ENCODE measurements around the gene CD300LD.
A peak's percentile ranks its signal among the peaks of the same experiment; 100 is the strongest.

The CD300LD gene

DNA sequence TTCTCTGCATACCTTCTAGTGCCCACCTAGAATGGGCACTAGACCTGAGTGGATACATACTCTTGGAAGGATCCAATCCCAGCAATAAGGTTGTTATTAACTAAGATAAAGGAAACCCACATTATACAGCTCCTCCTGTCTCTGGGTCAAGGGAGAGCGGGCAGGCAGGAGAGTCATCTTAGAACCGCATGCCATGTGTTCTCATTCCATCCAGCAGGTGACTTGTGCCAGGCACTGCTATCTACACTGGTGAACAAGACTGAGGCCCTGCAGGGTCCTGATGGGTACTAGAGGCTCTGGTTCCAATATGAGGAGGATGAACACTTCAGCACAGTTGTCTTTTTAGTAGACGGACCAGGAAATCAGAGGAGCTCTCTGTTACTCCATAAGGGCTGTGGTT, 18.9 kb downstream of the CD300LD start:
- peaks cover 11% of the 10 kb centered on the region for H3K27me3 ChIP-seq (ENCODE audit: insufficient read depth, low read length)
- H2AFZ ChIP-seq (ENCODE audit: low read length, unreplicated experiment) = no peak overlapping the region
- no peaks in the 10 kb centered on the region for H3K36me3 ChIP-seq (ENCODE audit: insufficient read depth, low read length)
- H3K4me1 ChIP-seq (ENCODE audit: control insufficient read depth, insufficient read depth, low read length, unreplicated experiment) = peaks cover 14% of the 10 kb centered on the region
- no peak overlapping the region for H3K27ac ChIP-seq (ENCODE audit: low read depth, low read length)
- no peak overlapping the region for H3K4me3 ChIP-seq (ENCODE audit: low read depth, low read length)
- no peaks in the 10 kb centered on the region for H3K79me2 ChIP-seq (ENCODE audit: control insufficient read depth, insufficient read depth, low read length, unreplicated experiment)

DNA sequence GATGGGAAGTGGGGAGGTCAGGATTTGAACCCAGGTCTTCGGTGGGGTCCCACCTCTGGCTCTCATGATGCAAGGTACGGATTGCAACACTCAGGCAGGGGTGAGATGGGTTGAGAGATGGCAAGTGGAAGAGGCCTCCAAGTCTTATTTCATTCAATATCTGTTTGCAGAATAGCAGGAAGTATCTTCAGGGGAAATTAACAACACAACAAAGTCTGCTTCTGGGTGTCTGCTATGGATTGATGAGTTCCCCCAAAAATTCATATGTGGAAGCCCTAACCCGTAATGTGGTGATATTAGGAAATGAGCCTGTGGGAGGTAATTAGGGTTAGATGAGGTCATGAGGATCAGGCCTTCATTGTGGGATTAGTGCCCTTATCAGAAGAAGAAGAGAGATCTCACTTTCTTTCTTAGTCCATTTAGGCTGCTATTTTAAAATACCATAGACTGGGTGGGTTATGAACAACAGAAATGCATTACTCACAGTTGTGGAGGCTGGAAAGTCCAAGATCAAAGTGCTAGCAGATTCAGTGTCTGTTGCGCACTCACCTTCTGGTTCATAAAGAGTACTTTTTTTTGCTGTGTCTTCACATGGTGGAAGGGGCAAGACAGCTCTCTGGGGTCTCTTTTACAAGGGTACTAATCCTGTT, 20.3 kb downstream of the CD300LD start:
- no peaks in the 10 kb centered on the region for H3K79me2 ChIP-seq (ENCODE audit: control insufficient read depth, insufficient read depth, low read length, unreplicated experiment)
- no peaks in the 10 kb centered on the region for H3K36me3 ChIP-seq (ENCODE audit: insufficient read depth, low read length)
- H3K4me3 ChIP-seq (ENCODE audit: low read depth, low read length) = no peak overlapping the region
- H2AFZ ChIP-seq (ENCODE audit: low read length, unreplicated experiment) = no peak overlapping the region
- peaks cover 14% of the 10 kb centered on the region for H3K4me1 ChIP-seq (ENCODE audit: control insufficient read depth, insufficient read depth, low read length, unreplicated experiment)
- peaks cover 11% of the 10 kb centered on the region for H3K27me3 ChIP-seq (ENCODE audit: insufficient read depth, low read length)
- H3K27ac ChIP-seq (ENCODE audit: low read depth, low read length) = no peak overlapping the region

DNA sequence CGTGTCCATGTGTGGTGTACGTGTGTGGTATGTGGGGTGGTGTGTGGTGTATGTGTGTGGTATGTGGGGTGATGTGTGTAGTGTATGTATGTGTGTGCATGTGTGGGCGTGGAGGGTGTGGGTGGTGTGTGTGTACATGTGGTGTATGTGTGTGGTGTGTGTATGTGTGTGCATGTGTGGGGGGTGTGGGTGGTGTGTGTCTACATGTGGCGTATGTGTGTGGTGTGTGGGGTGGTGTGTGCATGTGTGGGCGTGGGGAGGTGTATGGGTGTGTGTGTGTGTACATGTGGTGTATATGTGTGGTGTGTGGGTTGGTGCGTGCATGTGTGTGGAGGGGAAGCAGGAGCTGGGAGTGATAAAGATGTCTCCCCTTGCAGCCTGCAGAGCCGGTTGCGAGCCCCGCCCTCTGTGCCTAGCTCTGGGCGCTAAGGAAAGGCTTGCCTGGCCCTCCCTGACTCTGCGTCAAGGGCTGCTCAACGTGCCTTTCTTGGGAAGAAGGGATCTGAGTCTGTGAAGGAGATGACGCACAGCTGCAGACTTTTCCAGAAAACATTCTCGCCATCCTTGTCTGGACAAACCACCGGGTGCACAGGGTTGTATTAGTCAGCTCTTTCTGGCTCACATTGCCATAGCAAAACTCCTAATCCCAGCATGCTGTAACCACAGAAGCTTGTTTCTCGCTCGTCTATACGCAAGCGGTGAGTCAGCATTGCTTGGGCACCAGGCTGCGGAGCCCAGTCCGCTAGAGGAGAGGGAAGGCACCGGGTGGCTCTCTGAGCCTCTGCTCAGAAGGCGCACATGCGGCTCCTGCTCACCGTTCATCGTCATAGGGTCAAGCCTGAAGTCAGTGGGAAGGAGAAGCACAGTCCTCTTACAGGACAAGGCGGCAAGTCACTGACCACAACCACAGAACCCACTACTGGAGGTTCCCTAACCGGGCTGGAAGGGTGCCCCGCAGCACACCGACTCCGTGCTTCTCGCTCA, 22.8 kb downstream of the CD300LD start:
- H3K79me2 ChIP-seq (ENCODE audit: control insufficient read depth, insufficient read depth, low read length, unreplicated experiment) = no peaks in the 10 kb centered on the region
- H3K4me1 ChIP-seq (ENCODE audit: control insufficient read depth, insufficient read depth, low read length, unreplicated experiment) = peaks cover 14% of the 10 kb centered on the region
- H3K4me3 ChIP-seq (ENCODE audit: low read depth, low read length) = no peak overlapping the region
- H3K27me3 ChIP-seq (ENCODE audit: insufficient read depth, low read length) = peaks cover 10% of the 10 kb centered on the region
- no peaks in the 10 kb centered on the region for H3K36me3 ChIP-seq (ENCODE audit: insufficient read depth, low read length)
- peak overlapping the region; percentile 86 for H3K27ac ChIP-seq (ENCODE audit: low read depth, low read length)
- H2AFZ ChIP-seq (ENCODE audit: low read length, unreplicated experiment) = no peak overlapping the region

DNA sequence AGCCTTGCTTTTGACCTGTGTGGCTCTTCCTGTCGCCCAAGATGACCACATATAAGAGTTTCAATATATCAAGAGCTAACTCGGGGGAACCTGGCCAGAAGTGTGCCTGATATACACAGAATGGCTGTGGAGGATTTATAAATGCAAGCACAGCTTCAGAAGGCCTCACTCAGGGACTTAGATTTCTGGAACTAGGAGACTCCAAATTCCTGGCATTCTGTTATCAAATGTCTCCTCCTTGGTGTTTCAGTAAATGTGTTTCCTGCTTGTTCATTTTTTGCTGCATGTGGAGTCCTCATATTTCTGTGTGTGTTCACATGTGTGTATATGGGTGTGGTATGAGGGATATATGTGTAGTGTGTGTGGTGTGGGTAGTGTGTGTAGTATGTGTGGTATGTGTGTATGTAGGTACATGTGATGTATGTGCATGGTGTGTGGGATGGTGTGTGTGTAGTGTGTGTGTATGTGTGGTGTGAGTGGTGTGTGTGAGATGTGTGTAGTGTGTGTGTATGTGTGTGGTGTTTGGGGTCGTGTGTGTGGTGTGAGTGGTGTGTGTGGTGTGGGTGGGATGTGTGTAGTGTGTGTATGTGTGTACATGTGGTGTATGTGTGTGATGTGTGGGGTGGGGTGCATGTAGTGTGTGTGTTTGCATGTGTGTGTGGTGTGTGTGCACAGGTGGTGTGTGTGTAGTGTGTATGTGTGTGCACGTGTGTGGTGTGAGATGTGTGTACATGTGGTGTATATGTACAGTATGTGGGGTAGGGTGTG, 23.8 kb downstream of the CD300LD start:
- H3K27ac ChIP-seq (ENCODE audit: low read depth, low read length) = peak overlapping the region; percentile 85; the same call in 1 of the 2 replicates
- H3K27me3 ChIP-seq (ENCODE audit: insufficient read depth, low read length) = peaks cover 6% of the 10 kb centered on the region; the same call in 1 of the 2 replicates
- H2AFZ ChIP-seq (ENCODE audit: low read length, unreplicated experiment) = no peak overlapping the region
- H3K4me3 ChIP-seq (ENCODE audit: low read depth, low read length) = no peak overlapping the region
- H3K79me2 ChIP-seq (ENCODE audit: control insufficient read depth, insufficient read depth, low read length, unreplicated experiment) = no peaks in the 10 kb centered on the region
- no peaks in the 10 kb centered on the region for H3K36me3 ChIP-seq (ENCODE audit: insufficient read depth, low read length)
- peaks cover 14% of the 10 kb centered on the region for H3K4me1 ChIP-seq (ENCODE audit: control insufficient read depth, insufficient read depth, low read length, unreplicated experiment)

DNA sequence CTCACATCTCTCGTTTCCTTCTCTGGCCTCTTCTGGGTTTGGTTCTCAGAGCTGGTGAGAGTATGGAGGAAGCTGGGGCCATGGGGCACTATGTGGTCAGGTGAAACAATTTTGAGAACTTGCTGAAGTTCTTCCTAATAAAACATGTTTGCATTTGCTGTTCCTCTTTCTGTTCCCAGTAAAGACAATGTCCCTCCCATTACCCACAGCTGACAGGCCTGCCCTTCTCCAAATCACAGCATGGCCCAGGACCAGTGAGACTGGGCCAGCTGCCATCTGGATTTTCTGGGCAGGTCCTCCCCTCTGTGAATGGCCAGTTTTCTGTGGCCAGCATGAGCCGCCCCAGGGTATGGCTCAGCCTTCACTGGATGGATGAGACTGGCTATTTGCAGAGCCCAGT, 24.7 kb downstream of the CD300LD start, which contains the start of gene CD300H:
Gene CD300H (minus strand): TSS at position 113 of the 400 bp plus-strand sequence.
- peaks cover 2% of the 10 kb centered on the region; the same call in 1 of the 2 replicates for H3K27me3 ChIP-seq (ENCODE audit: insufficient read depth, low read length)
- no peaks in the 10 kb centered on the region for H3K36me3 ChIP-seq (ENCODE audit: insufficient read depth, low read length)
- no peak within 1 kb of the TSS for H3K4me3 ChIP-seq (ENCODE audit: low read depth, low read length)
- H3K27ac ChIP-seq (ENCODE audit: low read depth, low read length) = no peak within 1 kb of the TSS
- H2AFZ ChIP-seq (ENCODE audit: low read length, unreplicated experiment) = no peak within 1 kb of the TSS
- H3K79me2 ChIP-seq (ENCODE audit: control insufficient read depth, insufficient read depth, low read length, unreplicated experiment) = no peaks in the 10 kb centered on the region
- H3K4me1 ChIP-seq (ENCODE audit: control insufficient read depth, insufficient read depth, low read length, unreplicated experiment) = peaks cover 14% of the 10 kb centered on the region

DNA sequence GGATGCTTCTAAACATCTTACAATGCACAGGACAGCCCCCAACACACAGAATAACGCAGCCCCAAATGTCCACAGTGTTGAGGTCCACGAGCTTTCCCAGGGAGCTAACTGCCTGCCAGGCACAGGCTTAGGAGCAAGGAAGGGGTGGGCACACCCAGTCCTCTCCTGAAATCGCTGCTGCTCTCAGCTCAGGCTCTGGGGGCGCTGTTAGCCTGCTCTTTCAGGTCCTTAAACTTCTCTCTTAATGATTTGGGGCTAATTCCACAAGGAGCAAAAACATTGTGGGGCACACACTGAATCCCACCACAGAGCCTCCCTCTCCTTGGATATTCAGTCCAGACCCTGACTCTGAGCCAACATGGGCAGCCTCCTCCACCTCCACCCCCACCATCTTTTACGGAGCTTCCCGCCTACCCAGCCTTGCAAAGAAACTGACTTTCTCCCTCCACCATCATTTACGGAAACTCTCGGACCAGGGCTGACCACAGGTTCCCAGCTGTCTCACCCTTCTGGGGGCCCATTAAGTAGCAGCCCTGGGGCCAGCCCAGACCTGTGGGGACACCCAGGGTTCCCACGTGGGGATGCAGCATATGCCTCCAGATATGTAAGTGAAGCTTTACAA, 25.8 kb downstream of the CD300LD start:
- no peaks in the 10 kb centered on the region for H3K79me2 ChIP-seq (ENCODE audit: control insufficient read depth, insufficient read depth, low read length, unreplicated experiment)

DNA sequence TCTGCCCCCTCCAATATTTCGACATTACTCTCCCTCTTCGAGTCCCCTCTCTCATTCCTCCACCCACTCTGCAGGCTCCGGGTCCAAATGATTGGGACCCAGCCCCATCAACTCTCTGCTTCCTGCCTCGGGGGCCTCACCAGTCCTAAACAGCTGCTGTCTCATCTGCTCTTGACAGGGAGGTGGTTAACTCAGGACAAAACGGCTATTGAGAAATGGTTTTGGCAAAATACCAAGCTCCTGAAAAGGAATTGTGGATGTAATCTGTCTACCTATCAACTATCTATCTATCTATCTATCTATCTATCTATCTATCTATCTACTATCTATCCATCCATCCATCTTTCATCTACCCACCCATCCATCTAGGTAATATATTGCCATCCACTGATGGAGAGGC, 27.0 kb downstream of the CD300LD start:
- Histone ChIP-seq H2AFZ (ENCODE audit: low read length, unreplicated experiment) (no peak overlapping the region), H3K4me3 (ENCODE audit: low read depth, low read length) (no peak overlapping the region), H3K79me2 (ENCODE audit: control insufficient read depth, insufficient read depth, low read length, unreplicated experiment) (no peaks in the 10 kb centered on the region), H3K27me3 (ENCODE audit: insufficient read depth, low read length) (peaks cover 8% of the 10 kb centered on the region), H3K36me3 (ENCODE audit: insufficient read depth, low read length) (no peaks in the 10 kb centered on the region), H3K27ac (ENCODE audit: low read depth, low read length) (no peak overlapping the region), H3K4me1 (ENCODE audit: control insufficient read depth, insufficient read depth, low read length, unreplicated experiment) (peaks cover 11% of the 10 kb centered on the region)

More for the DNA sequence above, 25.8 kb downstream of the CD300LD start:
- H3K4me1 ChIP-seq (ENCODE audit: control insufficient read depth, insufficient read depth, low read length, unreplicated experiment) = peaks cover 14% of the 10 kb centered on the region
- H3K4me3 ChIP-seq (ENCODE audit: low read depth, low read length) = no peak overlapping the region
- H3K27ac ChIP-seq (ENCODE audit: low read depth, low read length) = no peak overlapping the region
- H2AFZ ChIP-seq (ENCODE audit: low read length, unreplicated experiment) = no peak overlapping the region
- peaks cover 7% of the 10 kb centered on the region for H3K27me3 ChIP-seq (ENCODE audit: insufficient read depth, low read length)
- no peaks in the 10 kb centered on the region for H3K36me3 ChIP-seq (ENCODE audit: insufficient read depth, low read length)

DNA sequence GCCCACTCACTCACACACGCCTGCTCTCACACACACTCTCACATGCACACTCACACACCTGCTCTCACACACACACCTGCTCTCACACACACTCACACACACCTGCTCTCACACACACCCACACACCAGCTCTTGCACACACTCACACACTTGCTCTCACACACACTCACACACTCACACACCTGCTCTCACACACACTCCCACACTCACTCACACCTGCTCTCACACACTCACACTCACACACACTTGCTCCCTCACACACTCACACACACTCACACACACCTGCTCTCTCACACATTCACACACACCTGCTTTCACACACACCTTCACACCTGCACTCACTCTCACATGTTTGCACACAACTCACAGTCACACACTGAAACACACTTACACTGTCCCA, 28.7 kb downstream of the CD300LD start:
- H3K4me1 ChIP-seq (ENCODE audit: control insufficient read depth, insufficient read depth, low read length, unreplicated experiment) = no peaks in the 10 kb centered on the region

DNA sequence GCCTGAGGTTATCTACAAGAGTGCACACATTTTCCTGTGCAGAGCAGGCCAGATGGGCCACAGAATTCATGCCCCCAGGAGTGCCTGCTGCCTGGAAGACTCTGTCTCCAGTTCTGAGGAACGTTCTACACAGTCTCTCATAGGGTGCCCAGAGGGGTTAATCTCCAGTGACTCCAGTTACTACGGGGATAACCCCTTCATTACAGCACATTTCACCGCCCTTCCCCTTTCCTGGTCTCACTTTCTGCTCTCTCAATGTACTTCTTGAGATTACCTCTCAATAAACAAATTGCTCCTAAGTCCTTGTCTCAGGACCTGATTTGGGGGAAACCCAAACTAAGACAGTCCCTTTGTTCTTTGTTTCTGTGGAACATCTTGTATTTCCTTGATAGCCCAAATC, 30.5 kb downstream of the CD300LD start:
- Histone ChIP-seq H3K27me3 (ENCODE audit: insufficient read depth, low read length) (peaks cover 24% of the 10 kb centered on the region), H3K27ac (ENCODE audit: low read depth, low read length) (no peak overlapping the region), H2AFZ (ENCODE audit: low read length, unreplicated experiment) (no peak overlapping the region), H3K79me2 (ENCODE audit: control insufficient read depth, insufficient read depth, low read length, unreplicated experiment) (no peaks in the 10 kb centered on the region), H3K36me3 (ENCODE audit: insufficient read depth, low read length) (no peaks in the 10 kb centered on the region), H3K4me3 (ENCODE audit: low read depth, low read length) (no peak overlapping the region), H3K4me1 (ENCODE audit: control insufficient read depth, insufficient read depth, low read length, unreplicated experiment) (no peaks in the 10 kb centered on the region)

More for the DNA sequence above, 28.7 kb downstream of the CD300LD start:
- Histone ChIP-seq H3K27ac (ENCODE audit: low read depth, low read length) (no peak overlapping the region), H3K27me3 (ENCODE audit: insufficient read depth, low read length) (peaks cover 13% of the 10 kb centered on the region), H3K79me2 (ENCODE audit: control insufficient read depth, insufficient read depth, low read length, unreplicated experiment) (no peaks in the 10 kb centered on the region), H2AFZ (ENCODE audit: low read length, unreplicated experiment) (no peak overlapping the region), H3K4me3 (ENCODE audit: low read depth, low read length) (no peak overlapping the region), H3K36me3 (ENCODE audit: insufficient read depth, low read length) (no peaks in the 10 kb centered on the region)
